ENCODE data around the gene CACFD1.

The CACFD1 gene

GRCh38 chr9:133485531-133486260 is 25.9 kb downstream of the CACFD1 start:
- H3K36me3 ChIP-seq (ENCODE audit: control insufficient read depth in 2 of 2, insufficient read depth in 1 of 2, low read length in 2 of 2) = no peaks in the 10 kb centered on the region
- TF ChIP-seq ZNF843 (tag by site-specific recombination; IDR thresholded peaks at IDR 0.05) (no peak), PATZ1 (tag by site-specific recombination; IDR thresholded peaks at IDR 0.05) (0 out of 2 replicates have a peak, but pooled peaks have one; percentile 4), SALL2 (tag by site-specific recombination; IDR thresholded peaks at IDR 0.05; ENCODE audit: borderline replicate concordance) (no peak), ZNF626 (tag by site-specific recombination; IDR thresholded peaks at IDR 0.05) (no peak), GLIS1 (tag by site-specific recombination; IDR thresholded peaks at IDR 0.05) (no peak), ZNF692 (tag by site-specific recombination; IDR thresholded peaks at IDR 0.05) (no peak), GLI2 (tag by site-specific recombination; IDR thresholded peaks at IDR 0.05; ENCODE audit: borderline replicate concordance, low read depth) (no peak), PRDM10 (tag by site-specific recombination; IDR thresholded peaks at IDR 0.05) (0 out of 2 replicates have a peak, but pooled peaks have one; percentile 23)
- no peak overlapping the region for H3K27ac ChIP-seq (ENCODE audit: extremely low read depth, low read depth, low read length)
- POLR2A ChIA-PET = interaction anchor here (1.4 kb wide), 2 partner anchors 110 to 126 kb away, joined by 3 read pairs; no protein-coding TSS in a partner anchor
- H3K9me3 ChIP-seq (ENCODE audit: control insufficient read depth, insufficient read depth, low read depth, low read length) = no peaks in the 10 kb centered on the region
- H3K4me1 ChIP-seq (ENCODE audit: control insufficient read depth, insufficient read depth, low read length) = no peaks in the 10 kb centered on the region
- no peak overlapping the region for H3K4me3 ChIP-seq (ENCODE audit: low read depth, low read length)
- CTCF ChIA-PET = interaction anchor here (0.7 to 4.5 kb wide), 35 partner anchors 9 to 510 kb away, joined by 3 to 69 read pairs (median 4); partner anchors contain the start of gene CACFD1

- no peaks in the 10 kb centered on the region for H3K36me3 ChIP-seq (ENCODE audit: control insufficient read depth in 2 of 2, insufficient read depth in 1 of 2, low read length in 2 of 2)
- ChIA-PET CTCF (interaction anchor here (0.6 to 4.5 kb wide), 23 partner anchors 8 to 614 kb away, joined by 3 to 69 read pairs (median 6); no protein-coding TSS in a partner anchor), POLR2A (no interaction called here)
- H3K9me3 ChIP-seq (ENCODE audit: control insufficient read depth, insufficient read depth, low read depth, low read length) = no peaks in the 10 kb centered on the region
- no peaks in the 10 kb centered on the region for H3K4me1 ChIP-seq (ENCODE audit: control insufficient read depth, insufficient read depth, low read length)
- H3K27ac ChIP-seq (ENCODE audit: extremely low read depth, low read depth, low read length) = no peak overlapping the region
- H3K4me3 ChIP-seq (ENCODE audit: low read depth, low read length) = no peak overlapping the region
- no peak for TF ChIP-seq SP7 (tag by site-specific recombination; IDR thresholded peaks at IDR 0.05)
Measured at GRCh38 chr9:133487331-133487725, 27.6 kb downstream of the CACFD1 start.

- Histone ChIP-seq H3K4me3 (ENCODE audit: low read depth, low read length) (no peak overlapping the region), H3K27ac (ENCODE audit: extremely low read depth, low read depth, low read length) (no peak overlapping the region), H3K36me3 (ENCODE audit: control insufficient read depth in 2 of 2, insufficient read depth in 1 of 2, low read length in 2 of 2) (no peaks in the 10 kb centered on the region), H3K9me3 (ENCODE audit: control insufficient read depth, insufficient read depth, low read depth, low read length) (no peaks in the 10 kb centered on the region), H3K4me1 (ENCODE audit: control insufficient read depth, insufficient read depth, low read length) (no peaks in the 10 kb centered on the region)
- ChIA-PET POLR2A (interaction anchor here (1.2 kb wide), 1 partner anchor 140 kb away, joined by 4 read pairs; the partner anchor contains the start of genes MED22 and RPL7A), CTCF (interaction anchor here (0.7 to 4.5 kb wide), 8 partner anchors 10 to 509 kb away, joined by 3 to 69 read pairs (median 4); partner anchors contain the start of gene CACFD1)
- TF ChIP-seq REST (tag by site-specific recombination; IDR thresholded peaks at IDR 0.05) = no peak
- TF ChIP-seq ZNF391 (tag by site-specific recombination; IDR thresholded peaks at IDR 0.05; ENCODE audit: borderline replicate concordance, low read depth) = no peak
- TF ChIP-seq PRDM4 (tag by site-specific recombination; IDR thresholded peaks at IDR 0.05) = no peak
- TF ChIP-seq ZBTB20 (tag by site-specific recombination; IDR thresholded peaks at IDR 0.05) = no peak
- TF ChIP-seq ZNF19 (tag by site-specific recombination; IDR thresholded peaks at IDR 0.05; ENCODE audit: low read depth) = no peak
- TF ChIP-seq YY2 (tag by site-specific recombination; IDR thresholded peaks at IDR 0.05) = no peak
Measured at GRCh38 chr9:133488686-133489252, 29.0 kb downstream of the CACFD1 start.
